Caco-2 (cell line): ENCODE data around the gene DSN1. TPM values are rescaled to one million over a fixed set of nuclear protein-coding genes. Genes with fewer than 3 reads are reported as not detected.

Experiments
- BruUV-seq: library from RNA; stranded (reverse); fragments of 400-500 nt; replicated peaks from 2 replicates; lab custom pipeline; 2021; lab: Mats Ljungman, UMichigan
- CTCF ChIA-PET: fragments of 300-600 bp; sonication (Branson Sonifier 250); formaldehyde crosslinking; loops from one replicate; lab custom pipeline; 2022; ENCODE audit warnings: antibody characterized with exemption; lab: Charles Lee
- POLR2A ChIA-PET: fragments of 300-600 bp; sonication (Branson Sonifier 250); formaldehyde crosslinking; loops from one replicate; lab custom pipeline; 2022; ENCODE audit warnings: antibody characterized with exemption; lab: Charles Lee
- DNase-seq, 2 experiments: peaks; one replicate each; pipeline versions ENCODE4 v3.0.0 to v3.0.0-alpha.2; 2020 to 2022
- H3K27me3 ChIP-seq: replicated peaks from 2 replicates; pipeline ENCODE4 v1.6.0; 2011; ENCODE audit warnings: low read length; ENCODE audit not compliant: control insufficient read depth, insufficient read depth
- H3K36me3 ChIP-seq: 2 replicates; pipeline ENCODE4 v1.5.1; 2011; ENCODE audit warnings: low read length; ENCODE audit not compliant: control insufficient read depth, insufficient read depth
- H3K4me1 ChIP-seq: fragments of 250-450 bp; sonication (Bioruptor Pico); 2 replicates; pipeline ENCODE4 v1.5.1; 2020; ENCODE audit warnings: mild to moderate bottlenecking
- H3K4me3 ChIP-seq: 2 replicates; pipeline ENCODE4 v1.5.1; 2011; ENCODE audit warnings: low read depth, mild to moderate bottlenecking, control low read depth, low read length
- H3K9me3 ChIP-seq: fragments of 250-450 bp; sonication (Bioruptor Pico); 2 replicates; pipeline ENCODE4 v1.5.1; 2020; ENCODE audit warnings: mild to moderate bottlenecking, moderate library complexity
- H3K27ac Mint-ChIP-seq: one replicate; pipeline ENCODE4 v1.8.0; 2022; ENCODE audit warnings: mixed read lengths; ENCODE audit not compliant: unreplicated experiment
- H3K27me3 Mint-ChIP-seq: one replicate; pipeline ENCODE4 v1.8.0; 2022; ENCODE audit warnings: mixed read lengths; ENCODE audit not compliant: insufficient read depth, unreplicated experiment
- H3K36me3 Mint-ChIP-seq: one replicate; pipeline ENCODE4 v1.8.0; 2022; ENCODE audit warnings: mild to moderate bottlenecking, mixed read lengths; ENCODE audit not compliant: insufficient read depth, unreplicated experiment
- H3K4me1 Mint-ChIP-seq: one replicate; pipeline ENCODE4 v1.8.0; 2022; ENCODE audit warnings: low read depth, mixed read lengths; ENCODE audit not compliant: unreplicated experiment
- H3K4me3 Mint-ChIP-seq: one replicate; pipeline ENCODE4 v1.8.0; 2022; ENCODE audit warnings: mild to moderate bottlenecking, moderate library complexity, mixed read lengths; ENCODE audit not compliant: unreplicated experiment
- H3K9me3 Mint-ChIP-seq: one replicate; pipeline ENCODE4 v1.8.0; 2022; ENCODE audit warnings: mixed read lengths; ENCODE audit not compliant: unreplicated experiment
- intact Hi-C: fragments of 100-400 bp; cut with micrococcal nuclease; formaldehyde crosslinking; loops from one replicate; pipeline ENCODE4 v1.10.0; 2022; ENCODE audit not compliant: unreplicated experiment
- total RNA-seq: library from RNA; stranded (reverse); gene quantifications from 2 replicates; pipeline ENCODE4 v1.2.3, GENCODE V29; 2022
- TF ChIP-seq, protein P1 (sequence below), 2 experiments: fragments of 200-600 bp in 1 of 2; IDR thresholded peaks; 1 replicate in 1 of 2; 2 replicates in 1 of 2; pipeline versions ENCODE4 v1.5.1 to v1.8.0; 2011 to 2022; ENCODE audit warnings: antibody characterized with exemption in 1 of 2, control low read depth in 1 of 2, inconsistent platforms in 1 of 2, low read depth in 1 of 2, low read length in 1 of 2, mild to moderate bottlenecking in 1 of 2, moderate library complexity in 1 of 2; ENCODE audit not compliant: insufficient read depth in 1 of 2, severe bottlenecking in 1 of 2, unreplicated experiment in 1 of 2

DSN1 gene
- total RNA-seq, 1 experiment from 2014 or later, result 59.2 TPM

DNA sequence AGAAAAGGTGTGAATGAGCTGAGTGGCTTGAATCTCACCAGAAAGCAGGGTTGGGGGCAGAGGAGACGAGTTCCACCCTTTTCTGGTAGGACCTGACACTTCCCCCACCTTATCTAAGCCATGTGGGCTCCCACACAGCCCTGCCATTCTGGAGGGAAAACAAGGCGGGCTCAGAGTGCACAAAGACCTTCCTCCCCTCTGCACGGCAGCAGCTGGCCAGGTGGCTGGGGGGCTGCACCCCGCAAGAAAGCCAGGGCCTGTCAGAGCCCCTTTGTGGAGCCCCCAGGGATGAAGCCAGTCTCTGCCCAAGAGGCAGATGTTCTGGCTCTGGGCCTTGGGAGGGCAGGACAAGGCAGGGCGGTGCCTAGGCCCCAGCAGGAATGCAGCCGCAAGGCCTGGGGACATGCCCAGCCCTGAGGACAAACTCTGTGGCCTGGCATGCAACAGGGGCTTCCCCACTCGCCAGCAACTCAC lies 48.4 kb upstream of the DSN1 start:
- Mint-ChIP-seq H3K4me3 (no peak overlapping the region), H3K36me3 (peaks cover 24% of the 10 kb centered on the region), H3K9me3 (no peaks in the 10 kb centered on the region), H3K27me3 (no peaks in the 10 kb centered on the region), H3K4me1 (peaks cover 4% of the 10 kb centered on the region), H3K27ac (no peak overlapping the region)
- no peak for DNase-seq
- Histone ChIP-seq H3K9me3 (no peaks in the 10 kb centered on the region), H3K27me3 (no peaks in the 10 kb centered on the region), H3K4me3 (no peak overlapping the region), H3K4me1 (peaks cover 15% of the 10 kb centered on the region), H3K36me3 (peaks cover 6% of the 10 kb centered on the region)
- TF ChIP-seq, protein P1, sequence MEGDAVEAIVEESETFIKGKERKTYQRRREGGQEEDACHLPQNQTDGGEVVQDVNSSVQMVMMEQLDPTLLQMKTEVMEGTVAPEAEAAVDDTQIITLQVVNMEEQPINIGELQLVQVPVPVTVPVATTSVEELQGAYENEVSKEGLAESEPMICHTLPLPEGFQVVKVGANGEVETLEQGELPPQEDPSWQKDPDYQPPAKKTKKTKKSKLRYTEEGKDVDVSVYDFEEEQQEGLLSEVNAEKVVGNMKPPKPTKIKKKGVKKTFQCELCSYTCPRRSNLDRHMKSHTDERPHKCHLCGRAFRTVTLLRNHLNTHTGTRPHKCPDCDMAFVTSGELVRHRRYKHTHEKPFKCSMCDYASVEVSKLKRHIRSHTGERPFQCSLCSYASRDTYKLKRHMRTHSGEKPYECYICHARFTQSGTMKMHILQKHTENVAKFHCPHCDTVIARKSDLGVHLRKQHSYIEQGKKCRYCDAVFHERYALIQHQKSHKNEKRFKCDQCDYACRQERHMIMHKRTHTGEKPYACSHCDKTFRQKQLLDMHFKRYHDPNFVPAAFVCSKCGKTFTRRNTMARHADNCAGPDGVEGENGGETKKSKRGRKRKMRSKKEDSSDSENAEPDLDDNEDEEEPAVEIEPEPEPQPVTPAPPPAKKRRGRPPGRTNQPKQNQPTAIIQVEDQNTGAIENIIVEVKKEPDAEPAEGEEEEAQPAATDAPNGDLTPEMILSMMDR (IDR thresholded peaks at IDR 0.05; ENCODE audit: insufficient read depth in 1 of 2, low read depth in 1 of 2, low read length in 1 of 2, severe bottlenecking in 1 of 2, unreplicated experiment in 1 of 2), result no peak
- POLR2A ChIA-PET, result interaction anchor here (0.7 kb wide), 1 partner anchor 228 kb away, joined by 4 read pairs; no protein-coding TSS in a partner anchor
- BruUV-seq, result no TSS peak
- CTCF ChIA-PET, result interaction anchor here (1.3 kb wide), 1 partner anchor 13 kb away, joined by 6 read pairs; no protein-coding TSS in a partner anchor
- intact Hi-C loops, result no loop called here

DNA sequence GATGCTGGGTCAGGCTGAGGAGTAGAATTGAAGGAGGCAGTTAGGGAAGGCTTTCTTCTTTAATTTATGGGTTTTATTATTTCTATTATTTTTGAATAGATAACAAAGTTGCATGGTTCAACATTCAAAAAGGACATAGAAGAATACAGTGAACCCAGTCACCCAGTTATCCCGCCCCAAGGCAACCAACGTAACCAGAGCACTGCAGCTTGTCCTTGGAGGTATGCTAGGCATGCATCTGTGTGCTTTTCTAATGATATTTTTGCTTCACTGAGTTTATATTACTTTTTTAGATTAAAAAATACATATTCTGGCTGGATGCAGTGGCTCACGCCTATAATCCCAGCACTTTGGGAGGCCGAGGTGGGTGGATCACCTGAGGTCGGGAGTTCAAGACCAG lies 47.4 kb upstream of the DSN1 start:
- Histone ChIP-seq H3K4me3 (no peak overlapping the region), H3K36me3 (peaks cover 4% of the 10 kb centered on the region), H3K9me3 (no peaks in the 10 kb centered on the region), H3K27me3 (no peaks in the 10 kb centered on the region), H3K4me1 (peaks cover 15% of the 10 kb centered on the region)
- no TSS peak for BruUV-seq
- no peak for DNase-seq
- TF ChIP-seq, protein P1 (IDR thresholded peaks at IDR 0.05; ENCODE audit: insufficient read depth in 1 of 2, low read depth in 1 of 2, low read length in 1 of 2, severe bottlenecking in 1 of 2, unreplicated experiment in 1 of 2), result no peak
- H3K27ac Mint-ChIP-seq, result no peak overlapping the region
- intact Hi-C loops, result no loop called here
- H3K4me1 Mint-ChIP-seq, result peaks cover 4% of the 10 kb centered on the region
- H3K36me3 Mint-ChIP-seq, result peaks cover 26% of the 10 kb centered on the region
- POLR2A ChIA-PET, result no interaction called here
- H3K27me3 Mint-ChIP-seq, result no peaks in the 10 kb centered on the region
- no peaks in the 10 kb centered on the region for H3K9me3 Mint-ChIP-seq
- CTCF ChIA-PET, result interaction anchor here (0.6 kb wide), 1 partner anchor 13 kb away, joined by 4 read pairs; no protein-coding TSS in a partner anchor
- no peak overlapping the region for H3K4me3 Mint-ChIP-seq

DNA sequence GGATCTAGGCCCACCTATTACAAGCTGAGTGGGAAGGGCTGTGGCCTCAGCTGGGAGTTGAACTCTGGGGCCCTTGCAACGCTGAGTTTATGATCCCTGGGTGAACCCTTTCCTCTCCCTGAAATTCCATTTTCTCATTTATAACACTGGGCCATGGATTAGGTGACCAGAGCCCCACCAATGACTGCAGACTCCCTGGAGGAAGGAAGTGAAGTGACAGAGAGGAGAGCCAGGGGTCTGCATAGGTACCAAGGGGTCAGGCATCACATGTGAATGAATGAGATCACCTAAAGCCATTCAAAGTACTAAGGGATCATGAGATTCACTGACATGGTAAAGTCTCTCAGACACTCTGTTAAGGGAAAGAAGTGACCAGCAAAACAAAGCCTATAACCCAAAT lies 46.5 kb upstream of the DSN1 start:
- H3K36me3 ChIP-seq, result peaks cover 4% of the 10 kb centered on the region
- Mint-ChIP-seq H3K9me3 (no peaks in the 10 kb centered on the region), H3K27ac (no peak overlapping the region), H3K4me3 (no peak overlapping the region), H3K4me1 (peaks cover 4% of the 10 kb centered on the region), H3K36me3 (peaks cover 24% of the 10 kb centered on the region), H3K27me3 (no peaks in the 10 kb centered on the region)
- H3K9me3 ChIP-seq, result no peaks in the 10 kb centered on the region
- BruUV-seq, result no TSS peak
- TF ChIP-seq, protein P1 (IDR thresholded peaks at IDR 0.05; ENCODE audit: insufficient read depth in 1 of 2, low read depth in 1 of 2, low read length in 1 of 2, severe bottlenecking in 1 of 2, unreplicated experiment in 1 of 2), result no peak
- H3K4me3 ChIP-seq, result no peak overlapping the region
- ChIA-PET CTCF (no interaction called here), POLR2A (no interaction called here)
- H3K4me1 ChIP-seq, result peaks cover 15% of the 10 kb centered on the region
- intact Hi-C loops, result no loop called here
- H3K27me3 ChIP-seq, result no peaks in the 10 kb centered on the region
- no peak for DNase-seq
